Effector memory CD8-positive, alpha-beta T cell (primary cell): ENCODE measurements around the gene GCNT3.
"Not testable (repeated sequence)": the region's sequence is repeated elsewhere in the genome, so short reads cannot be mapped to it uniquely, and the experiment has no call there.

Experiments
- ATAC-seq: fragments of 150-1000 bp; cut with Tn5 transposase; replicated peaks from 2 replicates; pipeline ENCODE4 v1.10.0; 2021; ENCODE audit warnings: mild to moderate bottlenecking, moderate library complexity
- DNase-seq, 3 experiments: peaks; one replicate each; pipeline ENCODE4 v3.0.0; 2021
- H3K27ac Mint-ChIP-seq, 2 donors: one replicate each; pipeline ENCODE4 v1.8.0; 2022; ENCODE audit warnings: mild to moderate bottlenecking in 2 of 2, mixed read lengths in 2 of 2, moderate library complexity in 2 of 2
- H3K27me3 Mint-ChIP-seq, 2 donors: one replicate each; pipeline ENCODE4 v1.8.0; 2022; ENCODE audit warnings: mixed read lengths in 2 of 2
- H3K36me3 Mint-ChIP-seq: one replicate; pipeline ENCODE4 v1.8.0; 2022; ENCODE audit warnings: mild to moderate bottlenecking, moderate library complexity, mixed read lengths; ENCODE audit not compliant: insufficient read depth
- H3K4me1 Mint-ChIP-seq, 2 donors: one replicate each; pipeline ENCODE4 v1.8.0; 2022; ENCODE audit warnings: low read depth in 2 of 2, mixed read lengths in 2 of 2
- H3K4me3 Mint-ChIP-seq, 2 donors: one replicate each; pipeline ENCODE4 v1.8.0; 2022; ENCODE audit warnings: mild to moderate bottlenecking in 2 of 2, mixed read lengths in 2 of 2, moderate library complexity in 2 of 2
- H3K9me3 Mint-ChIP-seq, 2 donors: one replicate each; pipeline ENCODE4 v1.8.0; 2022; ENCODE audit warnings: mixed read lengths in 2 of 2

The GCNT3 gene

DNA sequence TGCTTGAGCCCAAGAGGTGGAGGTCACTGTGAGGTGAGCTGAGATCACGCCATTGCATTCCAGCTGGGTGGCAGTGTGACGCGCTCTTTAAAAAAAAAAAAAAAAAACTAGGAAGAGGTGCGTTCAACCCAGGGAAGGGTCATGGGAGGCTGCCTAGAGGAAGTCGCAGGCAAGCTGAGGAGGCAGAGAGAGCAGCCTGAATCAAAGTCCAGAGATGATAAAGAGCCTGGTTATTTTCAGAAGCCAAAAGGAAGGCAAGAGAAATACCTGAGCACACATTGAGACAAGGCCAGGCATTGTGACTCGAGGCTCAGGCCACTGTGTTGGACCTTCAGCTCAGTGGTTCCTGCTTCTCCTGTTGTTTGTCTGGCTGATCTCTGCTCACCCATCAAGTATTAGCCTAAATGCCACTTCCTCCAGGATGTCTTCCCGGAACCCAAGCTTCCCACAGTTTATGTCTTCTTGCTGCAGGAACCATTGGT, 16.1 kb upstream of the GCNT3 start:
- Mint-ChIP-seq H3K4me1 (peaks cover 0 to 1% of the 10 kb centered on the region in 2 donors), H3K27ac (no peak overlapping the region)
- DNase-seq, result no peak

DNA sequence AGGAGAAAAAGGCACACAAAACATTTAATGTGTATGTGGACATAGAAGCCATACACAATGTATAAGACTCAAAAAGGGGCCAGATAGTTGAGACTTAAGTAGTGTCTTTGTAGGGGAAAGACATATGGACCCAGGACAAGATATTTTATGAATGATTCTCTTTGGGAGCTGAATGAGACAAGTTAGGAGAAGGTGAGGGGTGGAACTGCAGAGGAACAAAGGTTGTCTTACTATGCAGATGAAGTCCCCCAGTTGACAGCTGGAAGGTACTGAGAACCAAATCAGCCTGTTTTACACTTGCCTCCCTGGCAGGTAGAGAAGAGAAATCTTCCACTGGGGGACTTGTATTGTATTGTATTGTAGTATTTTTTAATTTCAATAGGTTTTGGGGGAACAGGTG, 14.9 kb upstream of the GCNT3 start:
- no peaks in the 10 kb centered on the region for H3K4me1 Mint-ChIP-seq
- peaks cover 10% of the 10 kb centered on the region for H3K36me3 Mint-ChIP-seq
- no peak overlapping the region for H3K27ac Mint-ChIP-seq
- no peak for ATAC-seq
- H3K27me3 Mint-ChIP-seq, result peaks cover 20 to 27% of the 10 kb centered on the region in 2 donors
- H3K9me3 Mint-ChIP-seq, result peaks cover 0 to 2% of the 10 kb centered on the region in 2 donors
- no peak overlapping the region for H3K4me3 Mint-ChIP-seq
- no peak for DNase-seq

More for the DNA sequence above, 16.1 kb upstream of the GCNT3 start:
- Mint-ChIP-seq H3K27me3 (peaks cover 22 to 24% of the 10 kb centered on the region in 2 donors), H3K4me3 (no peak overlapping the region), H3K36me3 (peaks cover 3% of the 10 kb centered on the region), H3K9me3 (peaks cover 0 to 2% of the 10 kb centered on the region in 2 donors)
- no peak for ATAC-seq

DNA sequence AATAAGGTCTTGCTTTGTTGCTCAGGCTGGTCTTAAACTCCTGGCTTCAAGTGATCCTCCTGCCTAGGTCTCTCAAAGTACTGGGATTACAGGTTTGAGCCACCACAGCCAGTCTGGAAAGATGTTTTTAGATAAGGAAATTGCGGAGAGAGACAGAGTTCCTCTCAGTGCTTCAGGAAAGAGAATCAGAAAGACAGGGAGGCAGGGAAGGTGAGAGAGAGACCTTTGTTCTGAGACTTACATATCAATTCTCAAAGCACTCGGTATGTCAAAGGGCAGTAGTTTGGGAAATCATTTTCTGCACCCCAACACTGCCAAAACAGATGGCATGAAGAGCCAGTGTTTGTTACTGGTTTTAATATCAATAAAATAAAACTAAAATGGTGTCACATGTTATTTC, 13.1 kb upstream of the GCNT3 start:
- ATAC-seq, result no peak
- Mint-ChIP-seq H3K27me3 (peaks cover 28 to 40% of the 10 kb centered on the region in 2 donors), H3K36me3 (peaks cover 10% of the 10 kb centered on the region), H3K4me1 (no peaks in the 10 kb centered on the region), H3K9me3 (peaks cover 2% of the 10 kb centered on the region in 2 donors), H3K27ac (no peak overlapping the region), H3K4me3 (no peak overlapping the region)
- no peak for DNase-seq

DNA sequence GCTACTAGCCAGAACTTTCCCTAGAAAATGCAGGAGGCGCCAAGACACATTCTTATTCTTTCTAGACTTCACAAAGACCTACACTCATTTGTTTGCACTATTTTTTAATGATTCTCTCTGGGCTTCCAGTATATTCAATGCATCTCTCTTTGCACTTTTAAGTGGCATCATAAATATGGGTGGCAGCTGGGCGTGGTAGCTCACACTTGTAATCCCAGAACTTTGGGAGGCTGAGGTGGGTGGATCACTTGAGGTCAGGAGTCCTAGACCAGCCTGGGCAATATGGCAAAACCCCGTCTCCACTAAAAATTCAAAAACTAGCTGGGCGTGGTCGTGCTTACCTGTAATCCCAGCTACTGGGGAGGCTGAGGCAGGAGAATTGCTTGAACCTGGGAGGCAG, 5.6 kb upstream of the GCNT3 start:
- Mint-ChIP-seq H3K27ac (no peak overlapping the region), H3K27me3 (peaks cover 28 to 47% of the 10 kb centered on the region in 2 donors), H3K36me3 (peaks cover 6% of the 10 kb centered on the region), H3K4me3 (no peak overlapping the region), H3K4me1 (peaks cover 0 to 4% of the 10 kb centered on the region in 2 donors), H3K9me3 (peaks cover 7 to 11% of the 10 kb centered on the region in 2 donors)
- DNase-seq (no peak), ATAC-seq (no peak)

DNA sequence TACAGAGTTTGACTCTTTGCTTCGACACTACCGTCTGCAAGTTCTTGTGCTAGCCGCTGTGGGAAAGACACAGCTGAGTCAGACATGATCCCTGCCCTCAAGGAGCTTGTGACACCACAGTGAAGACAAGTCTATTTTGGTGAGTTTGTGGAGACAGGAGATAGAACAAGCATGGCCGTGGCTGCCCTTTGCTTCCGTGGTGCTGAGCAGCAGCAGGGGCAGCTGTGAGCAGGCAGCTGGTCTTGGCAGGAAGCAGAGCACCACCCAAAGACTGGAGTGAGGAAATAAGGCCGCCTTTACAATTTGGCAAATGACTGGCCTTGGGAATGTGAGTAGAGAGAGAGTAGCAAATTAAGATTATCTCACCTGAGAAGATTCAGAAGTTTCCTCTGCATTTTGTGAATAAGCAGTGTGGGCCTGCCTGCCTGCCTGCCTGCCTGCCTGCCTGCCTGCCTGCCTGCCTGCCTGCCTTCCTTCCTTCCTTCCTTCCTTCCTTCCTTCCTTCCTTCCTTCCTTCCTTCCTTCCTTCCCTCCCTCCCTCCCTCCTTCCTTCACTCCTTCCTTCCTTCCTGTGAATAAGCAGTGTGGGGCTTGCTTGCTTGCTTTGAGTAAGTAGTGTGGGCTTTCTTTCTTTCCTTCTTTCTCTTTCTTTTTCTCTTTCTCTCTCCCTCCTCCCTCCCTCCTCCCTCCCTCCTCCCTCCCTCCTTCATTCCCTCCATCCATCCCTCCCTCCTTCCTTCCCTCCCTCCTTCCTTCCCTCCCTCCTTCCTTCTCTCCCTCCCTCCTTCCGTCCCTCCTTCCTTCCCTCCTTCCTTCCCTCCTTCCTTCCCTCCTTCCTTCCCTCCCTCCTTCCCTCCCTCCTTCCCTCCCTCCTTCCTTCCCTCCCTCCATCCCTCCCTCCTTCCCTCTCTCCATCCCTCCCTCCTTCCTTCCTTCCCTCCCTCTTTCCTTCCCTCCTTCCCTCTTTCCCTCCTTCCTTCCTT, 1.6 kb upstream of the GCNT3 start:
- Mint-ChIP-seq H3K27ac (peak overlapping the region in 1 of 2 donors; percentile 45), H3K4me3 (no peak overlapping the region), H3K4me1 (peaks cover 1 to 13% of the 10 kb centered on the region in 2 donors), H3K9me3 (no peaks in the 10 kb centered on the region), H3K27me3 (peaks cover 39 to 46% of the 10 kb centered on the region in 2 donors), H3K36me3 (no peaks in the 10 kb centered on the region)
- no peak for ATAC-seq
- no peak for DNase-seq

DNA sequence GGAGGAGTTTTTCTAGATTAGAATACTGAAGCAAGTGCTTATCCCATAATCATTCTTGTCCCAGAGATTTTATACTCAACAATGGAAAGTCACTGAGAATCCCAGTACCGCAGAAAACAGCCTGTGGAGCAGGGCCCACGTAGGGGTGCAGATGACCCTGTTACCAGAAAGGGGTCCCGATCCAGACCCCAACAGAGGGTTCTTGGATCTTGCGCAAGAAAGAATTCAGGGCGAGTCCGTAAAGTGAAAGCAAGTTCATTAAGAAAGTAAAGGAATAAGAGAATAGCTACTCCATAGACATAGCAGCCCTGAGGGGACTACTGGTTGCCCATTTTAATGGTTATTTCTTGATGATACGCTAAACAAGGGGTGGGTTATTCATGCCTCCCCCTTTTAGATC, 2.6 kb downstream of the GCNT3 start:
- DNase-seq (no peak), ATAC-seq (no peak)
- no peaks in the 10 kb centered on the region for H3K36me3 Mint-ChIP-seq
- H3K27ac Mint-ChIP-seq, result no peak overlapping the region
- H3K27me3 Mint-ChIP-seq, result peaks cover 56 to 68% of the 10 kb centered on the region in 2 donors
- no peaks in the 10 kb centered on the region for H3K9me3 Mint-ChIP-seq
- H3K4me3 Mint-ChIP-seq, result no peak overlapping the region
- peaks cover 1 to 15% of the 10 kb centered on the region in 2 donors for H3K4me1 Mint-ChIP-seq

DNA sequence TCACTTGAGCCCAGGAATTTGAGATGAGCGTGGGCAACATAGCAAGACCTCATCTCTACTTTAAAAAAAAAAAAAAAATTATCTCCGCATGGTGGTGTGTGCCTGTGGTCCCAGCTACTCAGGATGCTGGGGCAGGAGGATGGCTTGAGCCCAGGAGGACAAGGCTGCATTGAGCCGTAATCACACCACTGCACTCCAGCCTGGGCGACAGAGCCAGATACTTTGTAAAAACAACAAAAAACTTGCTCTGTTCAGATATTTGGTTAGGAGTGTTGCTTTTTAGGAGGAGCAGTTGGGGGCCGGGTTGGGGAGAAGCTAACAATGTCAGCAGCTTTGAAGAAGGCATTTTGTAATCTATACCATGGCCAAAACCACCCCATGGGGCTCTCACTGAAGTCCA, 4.1 kb downstream of the GCNT3 start:
- Mint-ChIP-seq H3K9me3 (no peaks in the 10 kb centered on the region), H3K36me3 (no peaks in the 10 kb centered on the region), H3K4me1 (peaks cover 1 to 12% of the 10 kb centered on the region in 2 donors), H3K27ac (peak overlapping the region in 1 of 2 donors; percentile 39), H3K27me3 (peaks cover 64 to 82% of the 10 kb centered on the region in 2 donors), H3K4me3 (no peak overlapping the region)
- no peak for ATAC-seq
- no peak for DNase-seq

DNA sequence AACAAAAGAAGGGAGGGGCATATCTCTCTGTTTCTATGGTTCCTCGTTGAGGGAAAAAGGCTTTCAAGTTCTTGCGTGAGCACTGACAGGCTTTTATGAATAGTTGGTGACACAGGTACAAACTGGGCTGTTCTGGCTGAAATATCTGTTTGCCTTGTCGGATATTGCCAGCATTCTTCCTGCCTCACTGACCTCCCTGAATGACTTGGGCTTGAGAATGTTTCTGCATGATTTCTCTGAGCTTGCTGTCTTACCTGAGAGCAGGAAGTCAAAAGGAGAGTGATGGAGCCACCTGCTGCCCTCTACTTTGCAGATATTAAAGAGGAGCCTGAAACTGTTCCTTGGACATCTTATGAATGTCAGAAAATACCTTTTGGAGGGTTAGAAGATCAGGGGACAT, 4.8 kb downstream of the GCNT3 start:
- Mint-ChIP-seq H3K4me1 (peaks cover 0 to 7% of the 10 kb centered on the region in 2 donors), H3K36me3 (no peaks in the 10 kb centered on the region), H3K9me3 (no peaks in the 10 kb centered on the region), H3K27ac (no peak overlapping the region), H3K4me3 (no peak overlapping the region), H3K27me3 (peaks cover 64 to 82% of the 10 kb centered on the region in 2 donors)
- no peak for ATAC-seq
- no peak for DNase-seq

DNA sequence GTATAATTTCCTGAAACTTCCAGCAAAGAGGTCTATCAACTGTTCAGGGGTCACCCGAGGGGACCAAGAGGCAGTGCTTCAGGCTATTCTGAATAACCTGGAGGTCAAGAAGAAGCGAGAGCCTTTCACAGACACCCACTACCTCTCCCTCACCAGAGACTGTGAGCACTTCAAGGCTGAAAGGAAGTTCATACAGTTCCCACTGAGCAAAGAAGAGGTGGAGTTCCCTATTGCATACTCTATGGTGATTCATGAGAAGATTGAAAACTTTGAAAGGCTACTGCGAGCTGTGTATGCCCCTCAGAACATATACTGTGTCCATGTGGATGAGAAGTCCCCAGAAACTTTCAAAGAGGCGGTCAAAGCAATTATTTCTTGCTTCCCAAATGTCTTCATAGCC, 6.8 kb downstream of the GCNT3 start:
- peaks cover 50 to 66% of the 10 kb centered on the region in 2 donors for H3K27me3 Mint-ChIP-seq
- H3K4me1 Mint-ChIP-seq, result peaks cover 0 to 4% of the 10 kb centered on the region in 2 donors
- no peak overlapping the region for H3K4me3 Mint-ChIP-seq
- H3K9me3 Mint-ChIP-seq, result no peaks in the 10 kb centered on the region
- H3K27ac Mint-ChIP-seq, result no peak overlapping the region
- DNase-seq (no peak), ATAC-seq (no peak)
- no peaks in the 10 kb centered on the region for H3K36me3 Mint-ChIP-seq

DNA sequence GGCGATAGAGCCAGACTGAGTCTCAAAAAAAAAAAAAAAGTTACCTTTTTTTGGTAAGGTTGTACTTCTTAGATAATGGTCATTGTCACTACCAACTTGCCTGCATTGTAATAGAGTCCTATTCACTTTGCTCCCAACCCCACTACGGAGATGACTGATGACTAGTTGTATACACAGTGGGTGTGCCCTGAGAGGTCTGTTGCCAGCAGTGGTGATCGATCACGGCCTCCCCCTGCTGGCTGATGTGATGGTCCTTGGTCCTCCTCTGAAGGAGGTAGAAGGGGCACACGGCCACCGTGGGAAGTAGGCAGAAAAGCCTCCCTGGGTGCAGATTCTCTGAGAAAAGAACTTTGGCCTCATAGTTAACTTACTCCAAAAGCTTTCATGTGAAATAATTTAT, 10.7 kb downstream of the GCNT3 start:
- Mint-ChIP-seq H3K4me1 (no peaks in the 10 kb centered on the region), H3K9me3 (no peaks in the 10 kb centered on the region), H3K27ac (no peak overlapping the region), H3K36me3 (no peaks in the 10 kb centered on the region), H3K27me3 (peaks cover 27 to 33% of the 10 kb centered on the region in 2 donors), H3K4me3 (no peak overlapping the region)
- ATAC-seq (no peak), DNase-seq (no peak)

DNA sequence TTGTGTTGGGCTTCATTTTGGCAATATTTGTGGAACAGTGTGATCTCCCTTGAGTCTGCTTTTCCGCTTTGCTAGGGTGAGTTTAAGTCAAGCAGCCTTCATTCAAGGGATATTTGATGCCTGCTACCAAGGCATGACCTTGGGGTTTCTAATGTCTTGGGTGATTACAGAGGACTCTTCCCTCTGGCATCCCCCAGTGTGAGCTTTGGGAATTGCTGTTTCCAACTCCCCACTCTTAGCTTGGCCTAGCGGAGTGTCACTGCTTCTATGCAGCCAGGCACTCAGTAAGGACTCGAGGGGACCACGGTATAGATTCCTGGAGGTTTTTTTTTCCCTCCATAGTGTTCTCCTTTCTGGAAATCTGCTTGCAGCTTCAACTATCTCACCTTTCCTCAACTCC, 21.1 kb downstream of the GCNT3 start:
- no peak for DNase-seq
- ATAC-seq, result no peak
- H3K36me3 Mint-ChIP-seq, result no peaks in the 10 kb centered on the region
- no peaks in the 10 kb centered on the region for H3K4me1 Mint-ChIP-seq
- no peak overlapping the region for H3K4me3 Mint-ChIP-seq
- H3K27ac Mint-ChIP-seq, result no peak overlapping the region
- peaks cover 0 to 10% of the 10 kb centered on the region in 2 donors for H3K27me3 Mint-ChIP-seq
- H3K9me3 Mint-ChIP-seq, result no peaks in the 10 kb centered on the region

DNA sequence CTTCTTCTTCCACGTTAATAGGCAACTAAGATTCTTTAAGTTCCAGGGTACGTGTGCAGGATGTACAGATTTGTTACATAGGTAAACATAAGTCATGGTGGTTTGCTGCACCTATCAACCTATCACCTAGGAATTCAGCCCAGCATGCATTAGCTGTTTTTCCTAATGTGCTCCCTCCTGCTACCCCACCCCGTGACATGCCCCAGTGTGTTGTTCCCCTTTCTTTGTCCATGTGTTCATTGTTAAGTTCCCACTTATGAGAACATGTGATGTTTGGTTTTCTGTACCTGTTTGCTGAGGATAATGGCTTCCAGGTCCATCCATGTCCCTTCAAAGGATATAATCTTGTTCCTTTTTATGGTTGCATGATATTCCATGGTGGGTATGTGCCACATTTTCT, 24.6 kb downstream of the GCNT3 start:
- Mint-ChIP-seq H3K4me3 (no peak overlapping the region), H3K4me1 (no peaks in the 10 kb centered on the region), H3K27me3 (peaks cover 0 to 10% of the 10 kb centered on the region in 2 donors), H3K27ac (no peak overlapping the region), H3K36me3 (peaks cover 14% of the 10 kb centered on the region), H3K9me3 (no peaks in the 10 kb centered on the region)
- ATAC-seq, result no peak
- no peak for DNase-seq

DNA sequence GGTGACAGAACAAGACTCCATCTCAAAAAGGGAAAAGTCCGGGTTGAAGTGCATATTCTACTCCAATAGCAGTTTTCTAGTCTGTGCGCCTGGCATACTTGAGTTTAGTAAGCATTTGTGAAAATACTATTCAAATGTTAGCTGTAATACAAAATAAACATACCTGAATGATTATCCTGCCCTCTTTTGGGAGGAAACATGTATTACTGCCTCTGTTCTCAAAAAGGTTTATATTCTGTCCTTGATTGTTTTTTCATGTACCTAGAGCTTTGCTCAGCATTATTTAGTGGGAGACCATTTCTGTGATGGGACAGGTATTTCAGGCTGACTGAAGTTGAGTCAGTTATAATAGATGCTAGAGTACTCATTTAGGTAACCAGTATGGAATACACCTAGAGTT, 25.9 kb downstream of the GCNT3 start:
- not testable (repeated sequence) for H3K27ac Mint-ChIP-seq, H3K4me3 Mint-ChIP-seq, H3K4me1 Mint-ChIP-seq

DNA sequence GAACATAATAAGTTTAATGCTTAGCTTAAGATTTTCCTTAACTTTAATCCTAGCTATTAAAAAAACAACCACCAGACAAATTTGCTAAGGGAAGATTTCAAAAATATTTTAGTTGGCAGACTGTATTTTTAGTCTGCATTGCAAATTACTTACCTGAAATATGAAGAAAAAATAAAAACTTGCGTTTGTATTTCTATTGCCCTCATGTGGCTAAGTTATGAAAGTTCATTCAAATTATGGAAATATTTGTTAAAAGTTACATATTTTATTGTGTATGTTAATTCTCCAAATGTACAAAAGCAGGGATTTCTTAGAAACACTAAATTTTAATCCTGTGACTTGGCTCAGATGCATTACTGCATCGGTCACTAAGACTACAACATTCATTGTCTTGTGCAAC, 30.8 kb downstream of the GCNT3 start:
- Mint-ChIP-seq H3K4me3 (no peak overlapping the region), H3K4me1 (peaks cover 0 to 2% of the 10 kb centered on the region in 2 donors), H3K36me3 (peaks cover 39% of the 10 kb centered on the region), H3K27ac (no peak overlapping the region), H3K9me3 (no peaks in the 10 kb centered on the region), H3K27me3 (no peaks in the 10 kb centered on the region)
- ATAC-seq (no peak), DNase-seq (no peak)

More for the DNA sequence above, 25.9 kb downstream of the GCNT3 start:
- H3K27me3 Mint-ChIP-seq, H3K9me3 Mint-ChIP-seq, ATAC-seq, DNase-seq: not testable (repeated sequence)
- peaks cover 23% of the 10 kb centered on the region for H3K36me3 Mint-ChIP-seq
